GM23338 (cell line): ENCODE results near the gene HOXA10. TPM values are rescaled to one million over a fixed set of nuclear protein-coding genes. Genes with fewer than 3 reads are reported as not detected.

Experiments
- ATAC-seq: fragments of 200-7000 bp; cut with Tn5 transposase; 3 replicates; pipeline ENCODE4 v1.9.1; 2020
- DNase-seq: peaks from one replicate; pipeline ENCODE4 v3.0.0-alpha.2; 2015; ENCODE audit warnings: low spot score
- H2AFZ ChIP-seq: fragments of 200-600 bp; sonication (generic); 2 replicates; pipeline ENCODE4 v1.8.0; 2016; ENCODE audit warnings: antibody characterized with exemption, mild to moderate bottlenecking, moderate library complexity
- H3F3A ChIP-seq: fragments of 200-600 bp; sonication (generic); replicated peaks from 2 replicates; pipeline ENCODE4 v1.8.0; 2017; ENCODE audit warnings: antibody characterized with exemption, mixed run types, low read depth
- H3K27ac ChIP-seq: fragments of 200-600 bp; sonication (generic); 2 replicates; pipeline ENCODE4 v1.6.1; 2016; ENCODE audit warnings: low read depth
- H3K27me3 ChIP-seq: fragments of 200-600 bp; sonication (generic); 2 replicates; pipeline ENCODE4 v1.8.0; 2016; ENCODE audit warnings: mild to moderate bottlenecking, mixed run types, moderate library complexity; ENCODE audit not compliant: insufficient read depth
- H3K36me3 ChIP-seq: fragments of 200-600 bp; sonication (generic); 2 replicates; pipeline ENCODE4 v1.8.0; 2016; ENCODE audit warnings: mild to moderate bottlenecking; ENCODE audit not compliant: insufficient read depth
- H3K4me1 ChIP-seq: fragments of 200-600 bp; sonication (generic); 2 replicates; pipeline ENCODE4 v1.8.0; 2016; ENCODE audit warnings: mild to moderate bottlenecking, moderate library complexity; ENCODE audit not compliant: insufficient read depth
- H3K4me2 ChIP-seq: fragments of 200-600 bp; sonication (generic); 2 replicates; pipeline ENCODE4 v1.7.1; 2017; ENCODE audit warnings: mixed run types
- H3K4me3 ChIP-seq: fragments of 200-600 bp; sonication (generic); 2 replicates; pipeline ENCODE4 v1.6.1; 2016; ENCODE audit warnings: mixed run types
- H3K79me2 ChIP-seq: fragments of 200-600 bp; sonication (generic); replicated peaks from 2 replicates; pipeline ENCODE4 v1.8.0; 2017; ENCODE audit warnings: mild to moderate bottlenecking; ENCODE audit not compliant: insufficient read depth
- H3K9me2 ChIP-seq: fragments of 200-600 bp; sonication (generic); 2 replicates; pipeline ENCODE4 v1.8.0; 2017; ENCODE audit not compliant: insufficient read depth
- H4K20me1 ChIP-seq: fragments of 200-600 bp; sonication (generic); replicated peaks from 2 replicates; pipeline ENCODE4 v1.8.0; 2017; ENCODE audit warnings: mild to moderate bottlenecking; ENCODE audit not compliant: insufficient read depth
- H3K27ac Mint-ChIP-seq: 2 replicates; pipeline ENCODE4 v1.8.0; 2020; ENCODE audit warnings: inconsistent platforms, mild to moderate bottlenecking, moderate library complexity, mixed read lengths
- H3K27me3 Mint-ChIP-seq: 3 replicates; pipeline ENCODE4 v1.8.0; 2022; ENCODE audit warnings: low read depth, mild to moderate bottlenecking, moderate library complexity, mixed read lengths, inconsistent platforms; ENCODE audit not compliant: insufficient read depth, poor library complexity
- H3K36me3 Mint-ChIP-seq: 3 replicates; pipeline ENCODE4 v1.8.0; 2021; ENCODE audit warnings: low read depth, mild to moderate bottlenecking, inconsistent platforms, moderate library complexity, mixed read lengths
- H3K4me1 Mint-ChIP-seq: 3 replicates; pipeline ENCODE4 v1.8.0; 2020; ENCODE audit warnings: mild to moderate bottlenecking, inconsistent platforms, mixed read lengths
- H3K4me3 Mint-ChIP-seq: 3 replicates; pipeline ENCODE4 v1.8.0; 2021; ENCODE audit warnings: moderate library complexity, mild to moderate bottlenecking, inconsistent platforms, mixed read lengths
- H3K9me3 Mint-ChIP-seq: 3 replicates; pipeline ENCODE4 v1.8.0; 2020; ENCODE audit warnings: moderate library complexity, mild to moderate bottlenecking, inconsistent platforms, mixed read lengths
- EZH2 ChIP-seq: fragments of 200-600 bp; sonication (generic); IDR thresholded peaks from one replicate; pipeline ENCODE4 v1.8.0; 2017; ENCODE audit warnings: antibody characterized with exemption, mild to moderate bottlenecking, low read depth; ENCODE audit not compliant: unreplicated experiment
- EZH2phosphoT487 ChIP-seq: fragments of 200-600 bp; sonication (generic); IDR thresholded peaks from one replicate; pipeline ENCODE4 v1.8.1; 2018; ENCODE audit warnings: antibody characterized with exemption; ENCODE audit not compliant: unreplicated experiment
- JUNB ChIP-seq: IDR thresholded peaks from one replicate; pipeline ENCODE4 v1.6.1; 2016; ENCODE audit warnings: antibody characterized with exemption; ENCODE audit not compliant: unreplicated experiment
- polyA plus RNA-seq: library from polyadenylated mRNA; unstranded; fragments of >200 nt; fragmentation: Nextera tagmentation; extraction: Ambion mirVana; gene quantifications from 2 replicates; pipeline ENCODE4 v1.2.1, GENCODE V29; 2016
- total RNA-seq: library from RNA; depleted of rRNA; stranded (reverse); fragments of >200 nt; shearing (Covaris generic); gene quantifications from 2 replicates; pipeline ENCODE4 v1.2.3, GENCODE V29; 2014
- TF ChIP-seq, protein P1 (sequence below): fragments of 250-450 bp; sonication (Bioruptor Pico); IDR thresholded peaks from 2 replicates; pipeline ENCODE4 v1.5.0; 2020; ENCODE audit warnings: mild to moderate bottlenecking, moderate library complexity

Gene HOXA10
- total and polyA plus RNA-seq, 2 experiments from 2014 or later = not detected

DNA sequence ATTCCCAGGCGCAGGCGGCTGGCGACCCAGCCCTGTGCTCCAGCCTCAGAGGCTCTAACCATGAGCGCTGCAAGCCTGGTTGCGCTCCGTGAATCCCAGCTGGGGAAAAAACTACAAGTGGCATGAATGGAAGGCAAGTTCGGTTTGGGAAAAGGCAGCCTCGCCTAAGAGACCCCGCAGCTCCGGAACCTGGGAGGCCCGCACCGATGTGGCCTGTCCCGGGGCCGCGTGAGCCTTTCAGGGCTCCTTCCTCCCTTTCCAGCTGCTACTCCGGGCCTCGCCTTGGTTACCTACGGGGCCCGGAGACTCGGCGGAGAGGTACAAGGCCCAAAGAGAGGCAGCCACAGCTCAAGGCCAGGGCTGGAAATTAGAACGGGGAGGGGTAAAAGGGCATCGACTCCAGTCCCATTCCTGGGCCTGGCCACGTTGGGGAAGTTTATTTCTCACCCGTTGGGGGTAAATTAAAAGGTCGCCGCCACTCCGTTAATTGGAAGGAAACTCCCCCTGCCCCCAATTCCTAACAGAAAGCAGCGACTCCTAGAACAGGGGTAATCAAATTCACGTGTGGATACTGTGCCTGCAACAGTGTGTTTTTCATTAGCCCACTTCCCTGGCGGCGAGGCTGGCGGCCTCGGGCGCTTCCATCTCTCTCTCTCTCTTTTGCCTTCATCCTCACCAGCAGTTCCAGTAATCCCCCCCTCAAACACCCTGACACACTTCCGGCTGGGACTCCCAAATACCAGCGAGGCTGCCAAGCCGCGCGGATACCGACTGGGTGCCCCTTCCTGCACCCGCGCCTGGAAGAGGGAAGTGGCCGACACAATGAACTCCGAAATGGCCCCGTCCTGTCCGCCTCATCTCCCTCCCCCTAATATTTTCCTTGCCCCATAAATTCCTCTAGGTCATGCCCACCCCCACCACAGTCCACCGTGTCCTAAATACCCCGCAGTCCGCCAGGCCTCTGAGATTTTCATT, 7.3 kb downstream of the HOXA10 start:
- peaks cover 100% of the 10 kb centered on the region for H3K27me3 ChIP-seq
- no peaks in the 10 kb centered on the region for H3K9me2 ChIP-seq
- no peak for ATAC-seq
- H3K79me2 ChIP-seq = no peaks in the 10 kb centered on the region
- peaks cover 100% of the 10 kb centered on the region for H3K27me3 Mint-ChIP-seq
- no peak overlapping the region for H3K27ac Mint-ChIP-seq
- no peak overlapping the region for H3K4me3 ChIP-seq
- H3K4me1 Mint-ChIP-seq = peaks cover 13% of the 10 kb centered on the region
- H2AFZ ChIP-seq = no peak overlapping the region
- peaks cover 38% of the 10 kb centered on the region for H3F3A ChIP-seq
- H3K36me3 Mint-ChIP-seq = no peaks in the 10 kb centered on the region; the same call in 2 of the 3 replicates
- peak; percentile 95 for TF ChIP-seq EZH2
- TF ChIP-seq, protein P1, sequence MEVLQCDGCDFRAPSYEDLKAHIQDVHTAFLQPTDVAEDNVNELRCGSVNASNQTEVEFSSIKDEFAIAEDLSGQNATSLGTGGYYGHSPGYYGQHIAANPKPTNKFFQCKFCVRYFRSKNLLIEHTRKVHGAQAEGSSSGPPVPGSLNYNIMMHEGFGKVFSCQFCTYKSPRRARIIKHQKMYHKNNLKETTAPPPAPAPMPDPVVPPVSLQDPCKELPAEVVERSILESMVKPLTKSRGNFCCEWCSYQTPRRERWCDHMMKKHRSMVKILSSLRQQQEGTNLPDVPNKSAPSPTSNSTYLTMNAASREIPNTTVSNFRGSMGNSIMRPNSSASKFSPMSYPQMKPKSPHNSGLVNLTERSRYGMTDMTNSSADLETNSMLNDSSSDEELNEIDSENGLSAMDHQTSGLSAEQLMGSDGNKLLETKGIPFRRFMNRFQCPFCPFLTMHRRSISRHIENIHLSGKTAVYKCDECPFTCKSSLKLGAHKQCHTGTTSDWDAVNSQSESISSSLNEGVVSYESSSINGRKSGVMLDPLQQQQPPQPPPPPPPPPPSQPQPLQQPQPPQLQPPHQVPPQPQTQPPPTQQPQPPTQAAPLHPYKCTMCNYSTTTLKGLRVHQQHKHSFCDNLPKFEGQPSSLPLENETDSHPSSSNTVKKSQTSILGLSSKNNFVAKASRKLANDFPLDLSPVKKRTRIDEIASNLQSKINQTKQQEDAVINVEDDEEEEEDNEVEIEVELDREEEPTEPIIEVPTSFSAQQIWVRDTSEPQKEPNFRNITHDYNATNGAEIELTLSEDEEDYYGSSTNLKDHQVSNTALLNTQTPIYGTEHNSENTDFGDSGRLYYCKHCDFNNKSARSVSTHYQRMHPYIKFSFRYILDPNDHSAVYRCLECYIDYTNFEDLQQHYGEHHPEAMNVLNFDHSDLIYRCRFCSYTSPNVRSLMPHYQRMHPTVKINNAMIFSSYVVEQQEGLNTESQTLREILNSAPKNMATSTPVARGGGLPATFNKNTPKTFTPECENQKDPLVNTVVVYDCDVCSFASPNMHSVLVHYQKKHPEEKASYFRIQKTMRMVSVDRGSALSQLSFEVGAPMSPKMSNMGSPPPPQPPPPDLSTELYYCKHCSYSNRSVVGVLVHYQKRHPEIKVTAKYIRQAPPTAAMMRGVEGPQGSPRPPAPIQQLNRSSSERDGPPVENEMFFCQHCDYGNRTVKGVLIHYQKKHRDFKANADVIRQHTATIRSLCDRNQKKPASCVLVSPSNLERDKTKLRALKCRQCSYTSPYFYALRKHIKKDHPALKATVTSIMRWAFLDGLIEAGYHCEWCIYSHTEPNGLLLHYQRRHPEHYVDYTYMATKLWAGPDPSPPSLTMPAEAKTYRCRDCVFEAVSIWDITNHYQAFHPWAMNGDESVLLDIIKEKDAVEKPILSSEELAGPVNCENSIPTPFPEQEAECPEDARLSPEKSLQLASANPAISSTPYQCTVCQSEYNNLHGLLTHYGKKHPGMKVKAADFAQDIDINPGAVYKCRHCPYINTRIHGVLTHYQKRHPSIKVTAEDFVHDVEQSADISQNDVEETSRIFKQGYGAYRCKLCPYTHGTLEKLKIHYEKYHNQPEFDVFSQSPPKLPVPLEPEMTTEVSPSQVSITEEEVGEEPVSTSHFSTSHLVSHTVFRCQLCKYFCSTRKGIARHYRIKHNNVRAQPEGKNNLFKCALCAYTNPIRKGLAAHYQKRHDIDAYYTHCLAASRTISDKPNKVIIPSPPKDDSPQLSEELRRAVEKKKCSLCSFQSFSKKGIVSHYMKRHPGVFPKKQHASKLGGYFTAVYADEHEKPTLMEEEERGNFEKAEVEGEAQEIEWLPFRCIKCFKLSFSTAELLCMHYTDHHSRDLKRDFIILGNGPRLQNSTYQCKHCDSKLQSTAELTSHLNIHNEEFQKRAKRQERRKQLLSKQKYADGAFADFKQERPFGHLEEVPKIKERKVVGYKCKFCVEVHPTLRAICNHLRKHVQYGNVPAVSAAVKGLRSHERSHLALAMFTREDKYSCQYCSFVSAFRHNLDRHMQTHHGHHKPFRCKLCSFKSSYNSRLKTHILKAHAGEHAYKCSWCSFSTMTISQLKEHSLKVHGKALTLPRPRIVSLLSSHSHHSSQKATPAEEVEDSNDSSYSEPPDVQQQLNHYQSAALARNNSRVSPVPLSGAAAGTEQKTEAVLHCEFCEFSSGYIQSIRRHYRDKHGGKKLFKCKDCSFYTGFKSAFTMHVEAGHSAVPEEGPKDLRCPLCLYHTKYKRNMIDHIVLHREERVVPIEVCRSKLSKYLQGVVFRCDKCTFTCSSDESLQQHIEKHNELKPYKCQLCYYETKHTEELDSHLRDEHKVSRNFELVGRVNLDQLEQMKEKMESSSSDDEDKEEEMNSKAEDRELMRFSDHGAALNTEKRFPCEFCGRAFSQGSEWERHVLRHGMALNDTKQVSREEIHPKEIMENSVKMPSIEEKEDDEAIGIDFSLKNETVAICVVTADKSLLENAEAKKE (CRISPR knock-in tag) = no peak
- TF ChIP-seq EZH2phosphoT487 = peak; percentile 27
- TF ChIP-seq JUNB = no peak
- no peak overlapping the region for H3K4me3 Mint-ChIP-seq
- peaks cover 59% of the 10 kb centered on the region for H4K20me1 ChIP-seq
- H3K4me1 ChIP-seq = peaks cover 4% of the 10 kb centered on the region
- DNase-seq = peak; percentile 53
- no peaks in the 10 kb centered on the region; the same call in 1 of the 2 replicates for H3K36me3 ChIP-seq
- peaks cover 16% of the 10 kb centered on the region; the same call in 2 of the 3 replicates for H3K9me3 Mint-ChIP-seq
- no peak overlapping the region for H3K4me2 ChIP-seq
- no peak overlapping the region for H3K27ac ChIP-seq
